Epithelial cell of esophagus (primary cell): ENCODE measurements around the gene EIF6.

ENCODE experiments used
- DNase-seq: peaks from one replicate; pipeline ENCODE4 v3.0.0; 2010; ENCODE audit warnings: low read depth
- H3K4me3 ChIP-seq: 2 replicates; pipeline ENCODE4 v1.5.1; 2011; ENCODE audit warnings: mild to moderate bottlenecking, low read length, control low read depth
- CTCF ChIP-seq: IDR thresholded peaks from 2 replicates; pipeline ENCODE4 v1.5.1; 2011; ENCODE audit warnings: low read depth, mild to moderate bottlenecking, low read length, control low read depth, inconsistent platforms; ENCODE audit not compliant: insufficient read depth; ENCODE audit errors: missing control alignments

EIF6 gene

GRCh38 chr20:35248641-35249475, 35.7 kb downstream of the EIF6 start:
- H3K4me3 ChIP-seq: no peak overlapping the region
- TF ChIP-seq CTCF: no peak
- no peak for DNase-seq

- no peak overlapping the region for H3K4me3 ChIP-seq
- no peak for DNase-seq
- no peak for TF ChIP-seq CTCF
Measured at GRCh38 chr20:35246723-35247122, 37.8 kb downstream of the EIF6 start.

GRCh38 chr20:35243986-35244385, 40.6 kb downstream of the EIF6 start:
- H3K4me3 ChIP-seq: no peak overlapping the region
- no peak for DNase-seq
- no peak for TF ChIP-seq CTCF

- TF ChIP-seq CTCF: no peak
- no peak overlapping the region for H3K4me3 ChIP-seq
- DNase-seq: no peak
Measured at GRCh38 chr20:35243317-35243716, 41.3 kb downstream of the EIF6 start.

- DNase-seq: no peak
- no peak overlapping the region for H3K4me3 ChIP-seq
- no peak for TF ChIP-seq CTCF
Measured at GRCh38 chr20:35240811-35241293, 43.7 kb downstream of the EIF6 start.

GRCh38 chr20:35240083-35240810, 44.3 kb downstream of the EIF6 start:
- TF ChIP-seq CTCF: no peak
- H3K4me3 ChIP-seq: no peak overlapping the region
- DNase-seq: no peak
